Neural crest cell (in vitro differentiated cells): ENCODE measurements around the gene PRKAG2. TPM values are rescaled to one million over a fixed set of nuclear protein-coding genes. Genes with fewer than 3 reads are reported as not detected.
A peak's percentile ranks its signal among the peaks of the same experiment; 100 is the strongest.

Source experiments
- DNase-seq: peaks from one replicate; pipeline ENCODE4 v3.0.0; 2021; ENCODE audit warnings: low read depth, mixed read lengths, low spot score
- H3K27ac Mint-ChIP-seq: one replicate; pipeline ENCODE4 v1.8.0; 2021; ENCODE audit warnings: mild to moderate bottlenecking, mixed read lengths; ENCODE audit not compliant: unreplicated experiment
- H3K27me3 Mint-ChIP-seq: 2 replicates; pipeline ENCODE4 v1.8.0; 2021; ENCODE audit warnings: low read depth, mild to moderate bottlenecking, mixed read lengths
- H3K36me3 Mint-ChIP-seq: 2 replicates; pipeline ENCODE4 v1.8.0; 2021; ENCODE audit warnings: low read depth, mild to moderate bottlenecking, mixed read lengths
- H3K4me1 Mint-ChIP-seq: 2 replicates; pipeline ENCODE4 v1.8.0; 2021; ENCODE audit warnings: mixed read lengths
- H3K4me3 Mint-ChIP-seq: one replicate; pipeline ENCODE4 v1.8.0; 2021; ENCODE audit warnings: mild to moderate bottlenecking, mixed read lengths
- H3K9me3 Mint-ChIP-seq: 2 replicates; pipeline ENCODE4 v1.8.0; 2021; ENCODE audit warnings: mixed read lengths
- CTCF ChIP-seq: fragments of 200-600 bp; sonication (generic); conservative IDR thresholded peaks from 2 replicates; pipeline ENCODE4 v1.5.0; 2021; ENCODE audit warnings: antibody characterized with exemption, mild to moderate bottlenecking
- total RNA-seq: library from RNA; stranded (reverse); gene quantifications from 2 replicates; pipeline ENCODE4 v1.2.1, GENCODE V29; 2021

Gene PRKAG2
- total RNA-seq, 1 donor from 2014 or later, result 12.5 TPM

DNA sequence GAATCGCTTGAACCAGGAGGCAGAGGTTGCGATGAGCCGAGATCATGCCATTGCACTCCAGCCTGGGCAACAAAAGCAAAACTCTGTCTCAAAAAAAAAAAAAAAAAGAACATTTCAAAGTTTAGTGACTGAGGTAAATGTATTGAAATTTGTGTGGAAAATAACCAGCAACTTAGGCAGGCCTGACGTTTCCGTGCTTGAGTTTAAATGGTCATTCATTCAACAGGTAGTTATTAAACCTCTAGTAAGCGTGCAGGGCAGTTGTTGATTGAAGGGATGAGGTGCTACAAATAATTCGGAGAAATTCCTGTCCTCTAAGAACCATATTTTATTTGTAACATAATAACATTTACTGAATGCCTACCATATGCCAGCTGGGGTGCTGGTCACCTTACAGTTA lies 135.3 kb downstream of the PRKAG2 start:
- Mint-ChIP-seq H3K27ac (no peak overlapping the region), H3K4me1 (peaks cover 39% of the 10 kb centered on the region), H3K36me3 (no peaks in the 10 kb centered on the region), H3K27me3 (no peaks in the 10 kb centered on the region), H3K4me3 (no peak overlapping the region), H3K9me3 (no peaks in the 10 kb centered on the region)
- TF ChIP-seq CTCF, result no peak
- no peak for DNase-seq

GRCh38 chr7:151740081-151740851 lies 136.6 kb downstream of the PRKAG2 start:
- Mint-ChIP-seq H3K9me3 (no peaks in the 10 kb centered on the region), H3K27ac (peak overlapping the region; percentile 91)

GRCh38 chr7:151738925-151739324 lies 138.0 kb downstream of the PRKAG2 start:
- H3K4me1 Mint-ChIP-seq, result peaks cover 49% of the 10 kb centered on the region
- H3K36me3 Mint-ChIP-seq, result no peaks in the 10 kb centered on the region
- no peaks in the 10 kb centered on the region for H3K27me3 Mint-ChIP-seq
- no peak for DNase-seq
- H3K27ac Mint-ChIP-seq, result no peak overlapping the region
- TF ChIP-seq CTCF, result no peak
- no peaks in the 10 kb centered on the region for H3K9me3 Mint-ChIP-seq
- H3K4me3 Mint-ChIP-seq, result no peak overlapping the region

More at GRCh38 chr7:151740081-151740851, 136.6 kb downstream of the PRKAG2 start:
- Mint-ChIP-seq H3K4me3 (peak overlapping the region; percentile 20), H3K27me3 (no peaks in the 10 kb centered on the region), H3K36me3 (no peaks in the 10 kb centered on the region), H3K4me1 (peaks cover 50% of the 10 kb centered on the region)
- no peak for TF ChIP-seq CTCF
- DNase-seq, result no peak

GRCh38 chr7:151736403-151736909 lies 140.5 kb downstream of the PRKAG2 start:
- Mint-ChIP-seq H3K9me3 (no peaks in the 10 kb centered on the region), H3K27ac (peak overlapping the region; percentile 68), H3K27me3 (no peaks in the 10 kb centered on the region), H3K4me1 (peaks cover 35% of the 10 kb centered on the region), H3K4me3 (peak overlapping the region; percentile 70), H3K36me3 (no peaks in the 10 kb centered on the region)
- peak; percentile 47 for DNase-seq
- TF ChIP-seq CTCF, result no peak

DNA sequence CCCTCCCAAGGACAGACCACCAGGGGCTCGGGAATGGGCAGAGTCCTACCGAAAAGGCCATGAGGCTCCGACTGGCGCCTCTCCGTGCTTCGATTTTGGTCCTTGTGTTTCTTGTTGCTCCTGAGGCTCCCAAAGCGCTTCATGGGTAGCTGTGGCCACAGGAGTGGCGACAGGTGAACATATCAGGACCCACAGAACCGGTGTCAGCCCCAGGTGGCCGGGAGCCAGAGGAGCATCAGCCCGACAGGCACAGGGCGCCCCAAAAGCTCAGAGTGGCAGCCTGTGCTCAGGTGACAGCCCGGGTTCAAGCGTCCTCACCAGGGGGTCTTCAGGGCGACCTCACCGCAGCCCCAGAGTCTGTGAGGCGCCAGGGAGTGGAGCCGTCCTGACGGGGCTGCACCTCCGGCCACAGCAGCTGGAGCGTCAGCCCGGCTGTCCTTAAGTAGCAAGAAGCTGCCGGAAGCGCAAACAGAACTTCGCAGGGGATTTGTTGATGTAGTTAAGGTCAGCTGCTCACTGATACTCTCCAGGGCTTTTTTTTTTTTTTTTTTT lies 141.0 kb downstream of the PRKAG2 start:
- DNase-seq, result no peak
- peaks cover 38% of the 10 kb centered on the region for H3K4me1 Mint-ChIP-seq
- no peaks in the 10 kb centered on the region for H3K9me3 Mint-ChIP-seq
- no peaks in the 10 kb centered on the region for H3K27me3 Mint-ChIP-seq
- peak overlapping the region; percentile 70 for H3K4me3 Mint-ChIP-seq
- TF ChIP-seq CTCF, result no peak
- no peaks in the 10 kb centered on the region for H3K36me3 Mint-ChIP-seq
- no peak overlapping the region for H3K27ac Mint-ChIP-seq
